Measurements from ENCODE around the gene RBM28.
A peak's percentile ranks its signal among the peaks of the same experiment; 100 is the strongest.

DNA sequence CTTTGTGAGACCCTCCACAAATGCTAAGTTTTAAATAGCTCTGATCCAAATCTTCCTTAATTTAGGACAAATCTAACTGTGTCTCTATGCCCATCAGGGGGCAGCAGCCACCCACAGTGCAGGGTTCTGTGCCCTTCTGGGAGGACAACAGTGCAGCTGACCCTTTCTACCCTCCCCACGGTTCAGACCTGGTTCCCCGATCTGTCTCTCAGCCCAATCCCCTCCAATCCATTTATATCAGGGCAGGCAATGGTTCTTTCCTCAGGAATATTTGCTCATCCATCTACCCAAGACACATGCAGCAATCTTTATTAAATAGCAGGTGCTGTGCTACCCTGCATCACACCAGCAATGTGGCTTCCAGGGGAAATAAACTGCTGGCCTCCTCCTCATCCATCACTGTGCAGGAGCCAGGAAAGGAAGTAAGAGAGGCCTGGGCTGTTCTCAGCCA, 4.0 kb upstream of the RBM28 start:
- TF ChIP-seq, protein P1, sequence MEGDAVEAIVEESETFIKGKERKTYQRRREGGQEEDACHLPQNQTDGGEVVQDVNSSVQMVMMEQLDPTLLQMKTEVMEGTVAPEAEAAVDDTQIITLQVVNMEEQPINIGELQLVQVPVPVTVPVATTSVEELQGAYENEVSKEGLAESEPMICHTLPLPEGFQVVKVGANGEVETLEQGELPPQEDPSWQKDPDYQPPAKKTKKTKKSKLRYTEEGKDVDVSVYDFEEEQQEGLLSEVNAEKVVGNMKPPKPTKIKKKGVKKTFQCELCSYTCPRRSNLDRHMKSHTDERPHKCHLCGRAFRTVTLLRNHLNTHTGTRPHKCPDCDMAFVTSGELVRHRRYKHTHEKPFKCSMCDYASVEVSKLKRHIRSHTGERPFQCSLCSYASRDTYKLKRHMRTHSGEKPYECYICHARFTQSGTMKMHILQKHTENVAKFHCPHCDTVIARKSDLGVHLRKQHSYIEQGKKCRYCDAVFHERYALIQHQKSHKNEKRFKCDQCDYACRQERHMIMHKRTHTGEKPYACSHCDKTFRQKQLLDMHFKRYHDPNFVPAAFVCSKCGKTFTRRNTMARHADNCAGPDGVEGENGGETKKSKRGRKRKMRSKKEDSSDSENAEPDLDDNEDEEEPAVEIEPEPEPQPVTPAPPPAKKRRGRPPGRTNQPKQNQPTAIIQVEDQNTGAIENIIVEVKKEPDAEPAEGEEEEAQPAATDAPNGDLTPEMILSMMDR (IDR thresholded peaks at IDR 0.05): peak; percentile 92
- no peak for TF ChIP-seq POLR2AphosphoS5 (IDR thresholded peaks at IDR 0.05; ENCODE audit: low read depth, low read length)
- no peak for TF ChIP-seq TCF7L2 (IDR thresholded peaks at IDR 0.05; ENCODE audit: low read depth, low read length)

Data from Panc1 (cell line).